Keratinocyte (primary cell): Measurements from ENCODE around the gene CARMIL1. TPM values are rescaled to one million over a fixed set of nuclear protein-coding genes. Genes with fewer than 3 reads are reported as not detected.

Experiments used
- DNase-seq: peaks from one replicate; pipeline ENCODE4 v3.0.0-alpha.2; 2011; ENCODE audit warnings: low read depth, missing footprints, low spot score
- FAIRE-seq: peaks from 2 replicates; lab custom pipeline; 2011; peaks lifted over from hg19 to GRCh38; lab: Jason Lieb, UNC
- H2AFZ ChIP-seq: 2 replicates; pipeline ENCODE4 v1.6.0; 2012; ENCODE audit warnings: low read length, control low read depth, inconsistent platforms; ENCODE audit not compliant: control insufficient read depth
- H3K27ac ChIP-seq: 2 replicates; pipeline ENCODE4 v1.5.1; 2011; ENCODE audit warnings: low read length; ENCODE audit not compliant: control insufficient read depth, insufficient read depth
- H3K27me3 ChIP-seq: 3 replicates; pipeline ENCODE4 v1.6.0; 2011; ENCODE audit warnings: low read length; ENCODE audit not compliant: control insufficient read depth, insufficient read depth; ENCODE audit errors: extremely low read depth
- H3K36me3 ChIP-seq, 2 experiments: 2 replicates in 1 of 2; 3 replicates in 1 of 2; pipeline ENCODE4 v1.5.1; 2011; ENCODE audit warnings: low read length in 2 of 2, mild to moderate bottlenecking in 1 of 2; ENCODE audit not compliant: control insufficient read depth in 2 of 2, insufficient read depth in 2 of 2; ENCODE audit errors: extremely low read depth in 1 of 2
- H3K4me1 ChIP-seq: 3 replicates; pipeline ENCODE4 v1.5.1; 2011; ENCODE audit warnings: low read length; ENCODE audit not compliant: control insufficient read depth, insufficient read depth; ENCODE audit errors: extremely low read depth
- H3K4me2 ChIP-seq: 3 replicates; pipeline ENCODE4 v1.6.0; 2011; ENCODE audit warnings: low read depth, low read length; ENCODE audit not compliant: control insufficient read depth, insufficient read depth; ENCODE audit errors: extremely low read depth
- H3K4me3 ChIP-seq, 3 experiments: fragments of 200-600 bp in 1 of 3; sonication (generic) in 1 of 3; 2 replicates in 2 of 3; 3 replicates in 1 of 3; pipeline ENCODE4 v1.5.1; 2011 to 2016; ENCODE audit warnings: low read length in 3 of 3, mild to moderate bottlenecking in 3 of 3, control low read depth in 2 of 3, inconsistent platforms in 1 of 3, low read depth in 1 of 3, mixed read lengths in 1 of 3, mixed run types in 1 of 3, moderate library complexity in 1 of 3; ENCODE audit not compliant: control insufficient read depth in 2 of 3, insufficient read depth in 2 of 3; ENCODE audit errors: extremely low read depth in 1 of 3
- H3K79me2 ChIP-seq: 2 replicates; pipeline ENCODE4 v1.6.0; 2012; ENCODE audit warnings: low read length; ENCODE audit not compliant: control insufficient read depth, insufficient read depth
- H3K9ac ChIP-seq: 3 replicates; pipeline ENCODE4 v1.6.0; 2011; ENCODE audit warnings: low read length; ENCODE audit not compliant: control insufficient read depth, insufficient read depth; ENCODE audit errors: extremely low read depth
- H3K9me1 ChIP-seq: 3 replicates; pipeline ENCODE4 v1.6.0; 2011; ENCODE audit warnings: low read length; ENCODE audit not compliant: control insufficient read depth, insufficient read depth; ENCODE audit errors: extremely low read depth
- H3K9me3 ChIP-seq: 2 replicates; pipeline ENCODE4 v1.5.1; 2012; ENCODE audit warnings: low read depth, low read length; ENCODE audit not compliant: control insufficient read depth
- H4K20me1 ChIP-seq: 3 replicates; pipeline ENCODE4 v1.6.0; 2011; ENCODE audit warnings: low read length; ENCODE audit not compliant: control insufficient read depth, insufficient read depth; ENCODE audit errors: extremely low read depth
- EZH2 ChIP-seq: IDR thresholded peaks from one replicate; pipeline ENCODE4 v1.6.1; 2012; ENCODE audit warnings: inconsistent platforms, mild to moderate bottlenecking, low read length, moderate library complexity
- dilution Hi-C: fragments of 300-500 bp; cut with MboI; formaldehyde crosslinking; loops from one replicate; pipeline ENCODE4 v1.7.0; 2020; ENCODE audit warnings: low sequenced_read_pairs; ENCODE audit not compliant: extremely low pct_ligation_motif_present
- polyA plus RNA-seq, 5 experiments: library from polyadenylated mRNA; depleted of rRNA in 3 of 5; stranded (reverse) in 3 of 5; stranded (forward) in 1 of 5; unstranded in 1 of 5; fragments of >200 nt; gene quantifications; 1 replicate in 1 of 5; 2 replicates in 3 of 5; 3 replicates in 1 of 5; pipeline versions ENCODE4 v1.2.1 to v1.2.3, GENCODE V29; 2011 to 2012; ENCODE audit warnings: missing spikeins in 2 of 5, low read depth in 1 of 5, low replicate concordance in 1 of 5
- TF ChIP-seq, protein P1 (sequence below), 3 experiments: IDR thresholded peaks in 1 of 3; conservative IDR thresholded peaks in 1 of 3; optimal IDR thresholded peaks in 1 of 3; 2 replicates in 2 of 3; 3 replicates in 1 of 3; pipeline versions ENCODE3 to v1.5.1; 2011; ENCODE audit warnings: low read length in 3 of 3, mild to moderate bottlenecking in 3 of 3, moderate library complexity in 2 of 3, control low read depth in 1 of 3, inconsistent platforms in 1 of 3; ENCODE audit not compliant: insufficient read depth in 2 of 3; ENCODE audit errors: extremely low read depth in 1 of 3

Gene CARMIL1
- polyA plus RNA-seq, 1 donor (not counting 4 experiments of a cell fraction or from before 2014, with no cell fraction given), result 18.9 TPM

- no peaks in the 10 kb centered on the region for H3K4me1 ChIP-seq
- FAIRE-seq (no peak), DNase-seq (no peak)
- no peaks in the 10 kb centered on the region for H3K79me2 ChIP-seq
- H3K36me3 ChIP-seq, result no peaks in the 10 kb centered on the region
- no peak overlapping the region for H3K27ac ChIP-seq
- no peaks in the 10 kb centered on the region for H3K9me1 ChIP-seq
- no peak overlapping the region for H3K9ac ChIP-seq
- no peak overlapping the region for H2AFZ ChIP-seq
- H4K20me1 ChIP-seq, result no peaks in the 10 kb centered on the region
- H3K4me2 ChIP-seq, result no peak overlapping the region
- no peaks in the 10 kb centered on the region for H3K27me3 ChIP-seq
- H3K9me3 ChIP-seq, result no peaks in the 10 kb centered on the region
- TF ChIP-seq, protein P1, sequence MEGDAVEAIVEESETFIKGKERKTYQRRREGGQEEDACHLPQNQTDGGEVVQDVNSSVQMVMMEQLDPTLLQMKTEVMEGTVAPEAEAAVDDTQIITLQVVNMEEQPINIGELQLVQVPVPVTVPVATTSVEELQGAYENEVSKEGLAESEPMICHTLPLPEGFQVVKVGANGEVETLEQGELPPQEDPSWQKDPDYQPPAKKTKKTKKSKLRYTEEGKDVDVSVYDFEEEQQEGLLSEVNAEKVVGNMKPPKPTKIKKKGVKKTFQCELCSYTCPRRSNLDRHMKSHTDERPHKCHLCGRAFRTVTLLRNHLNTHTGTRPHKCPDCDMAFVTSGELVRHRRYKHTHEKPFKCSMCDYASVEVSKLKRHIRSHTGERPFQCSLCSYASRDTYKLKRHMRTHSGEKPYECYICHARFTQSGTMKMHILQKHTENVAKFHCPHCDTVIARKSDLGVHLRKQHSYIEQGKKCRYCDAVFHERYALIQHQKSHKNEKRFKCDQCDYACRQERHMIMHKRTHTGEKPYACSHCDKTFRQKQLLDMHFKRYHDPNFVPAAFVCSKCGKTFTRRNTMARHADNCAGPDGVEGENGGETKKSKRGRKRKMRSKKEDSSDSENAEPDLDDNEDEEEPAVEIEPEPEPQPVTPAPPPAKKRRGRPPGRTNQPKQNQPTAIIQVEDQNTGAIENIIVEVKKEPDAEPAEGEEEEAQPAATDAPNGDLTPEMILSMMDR (optimal IDR thresholded peaks at IDR 0.05 in 1 of 3, IDR thresholded peaks at IDR 0.05 in 1 of 3, conservative IDR thresholded peaks at IDR 0.05 in 1 of 3; ENCODE audit: extremely low read depth in 1 of 3, insufficient read depth in 2 of 3, low read length in 3 of 3), result no peak
- no peak for TF ChIP-seq EZH2
- no peak overlapping the region for H3K4me3 ChIP-seq
- dilution Hi-C loops, result no loop called here
These were observed 362.9 kb downstream of the CARMIL1 start for GRCh38 chr6:25641940-25642666.

DNA sequence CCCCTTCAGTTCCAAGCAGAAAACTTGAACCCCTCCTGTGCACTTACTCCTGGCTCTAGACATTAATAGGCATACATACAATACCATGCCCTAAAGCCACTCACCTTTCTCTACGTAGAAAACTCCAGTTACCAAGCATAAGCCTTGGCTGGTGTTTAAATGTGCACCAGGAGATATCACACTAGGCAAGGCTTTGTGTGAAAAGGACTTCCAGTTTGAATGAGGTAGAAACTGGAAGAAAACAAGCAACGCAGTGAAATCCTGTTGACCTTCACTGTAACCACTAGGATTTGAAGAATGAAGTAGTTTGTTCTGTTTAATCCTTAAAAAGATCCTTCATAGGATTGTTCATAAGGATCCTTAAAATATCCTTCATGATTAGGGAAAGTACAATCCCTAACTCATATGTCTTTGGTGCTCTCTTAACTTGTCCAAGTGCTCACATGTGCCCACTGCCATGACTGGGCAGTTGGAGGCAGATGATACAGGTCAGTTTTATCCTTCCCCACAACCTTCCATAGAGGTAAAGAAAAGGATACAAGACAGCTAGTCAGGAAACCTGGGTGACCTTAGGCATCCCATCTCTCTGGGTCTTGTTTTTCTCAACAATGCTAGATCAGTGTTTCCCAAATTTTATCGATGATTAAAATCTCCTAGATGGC lies 363.6 kb downstream of the CARMIL1 start:
- H3K9me1 ChIP-seq, result no peaks in the 10 kb centered on the region
- dilution Hi-C loops, result no loop called here
- H3K9ac ChIP-seq, result no peak overlapping the region
- H2AFZ ChIP-seq, result no peak overlapping the region
- no peak overlapping the region for H3K4me3 ChIP-seq
- no peaks in the 10 kb centered on the region for H3K9me3 ChIP-seq
- TF ChIP-seq, protein P1 (optimal IDR thresholded peaks at IDR 0.05 in 1 of 3, IDR thresholded peaks at IDR 0.05 in 1 of 3, conservative IDR thresholded peaks at IDR 0.05 in 1 of 3; ENCODE audit: extremely low read depth in 1 of 3, insufficient read depth in 2 of 3, low read length in 3 of 3), result no peak
- TF ChIP-seq EZH2, result no peak
- no peaks in the 10 kb centered on the region for H3K36me3 ChIP-seq
- no peak for FAIRE-seq
- H4K20me1 ChIP-seq, result no peaks in the 10 kb centered on the region
- H3K4me2 ChIP-seq, result no peak overlapping the region
- no peak for DNase-seq
- H3K27ac ChIP-seq, result no peak overlapping the region
- no peaks in the 10 kb centered on the region for H3K27me3 ChIP-seq
- no peaks in the 10 kb centered on the region for H3K79me2 ChIP-seq
- no peaks in the 10 kb centered on the region for H3K4me1 ChIP-seq
